Measurements from ENCODE around the gene B3GNT4. TPM values are rescaled to one million over a fixed set of nuclear protein-coding genes. Genes with fewer than 3 reads are reported as not detected.

B3GNT4 gene
- total RNA-seq, 2 experiments from 2014 or later = not detected

DNA sequence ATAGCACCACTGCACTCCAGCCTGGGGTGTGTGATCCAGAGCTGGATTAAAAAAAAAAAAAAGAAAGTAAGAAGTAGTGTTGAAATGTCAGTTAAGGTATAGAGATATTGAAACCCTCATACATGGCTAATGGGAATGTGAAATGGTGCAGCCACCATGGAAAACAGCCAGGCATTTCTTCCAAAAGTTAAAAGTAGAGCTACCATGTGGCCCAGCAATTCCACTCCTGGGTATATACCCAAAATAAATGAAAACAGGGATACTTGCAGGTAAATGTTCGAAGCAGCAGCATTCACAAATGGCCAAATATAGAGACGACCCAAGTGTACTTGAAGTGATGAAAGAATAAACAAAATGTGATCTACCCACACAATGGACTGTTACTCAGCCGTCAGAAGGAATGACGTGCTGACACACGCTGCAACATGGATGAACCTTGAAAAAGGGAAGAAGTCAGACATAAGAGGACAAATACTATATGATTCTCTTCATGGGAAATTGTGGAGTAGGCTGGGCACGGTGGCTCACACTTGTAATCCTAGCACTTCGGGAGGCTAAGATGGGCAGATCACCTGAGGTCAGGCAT lies 44.7 kb upstream of the B3GNT4 start:
- intact Hi-C loops (cut with micrococcal nuclease; ENCODE audit: unreplicated experiment) = no loop called here
- POLR2A ChIA-PET = no interaction called here

GRCh38 chr12:122159882-122160281 lies 43.6 kb upstream of the B3GNT4 start:
- no peaks in the 10 kb centered on the region for H3K9me2 ChIP-seq (ENCODE audit: insufficient read depth, low read length)
- BruUV-seq (replicated peaks) = no TSS peak
- intact Hi-C loops (cut with micrococcal nuclease; ENCODE audit: unreplicated experiment) = no loop called here

More for the DNA sequence above, 44.7 kb upstream of the B3GNT4 start:
- no peaks in the 10 kb centered on the region for H3K4me1 ChIP-seq (ENCODE audit: insufficient read depth, low read length, poor library complexity, severe bottlenecking)
- BruUV-seq (replicated peaks) = no TSS peak
- CTCF ChIA-PET (ENCODE audit: unreplicated experiment) = no interaction called here
- no peaks in the 10 kb centered on the region for H3K9me2 ChIP-seq (ENCODE audit: insufficient read depth, low read length)
- no peak overlapping the region for H3K4me3 ChIP-seq (ENCODE audit: low read depth, low read length, poor library complexity, severe bottlenecking)
- no peaks in the 10 kb centered on the region for H3K36me3 ChIP-seq (ENCODE audit: insufficient read depth, low read length)
- no peak for DNase-seq (ENCODE audit: low spot score)
- no peak overlapping the region for H3K27ac ChIP-seq (ENCODE audit: low read depth, low read length, poor library complexity, severe bottlenecking)
- H4K20me1 ChIP-seq (ENCODE audit: insufficient read depth, low read length) = no peaks in the 10 kb centered on the region
- H3K79me2 ChIP-seq (ENCODE audit: insufficient read depth, low read depth, low read length) = no peaks in the 10 kb centered on the region
- no peak overlapping the region for H3K4me2 ChIP-seq (ENCODE audit: low read length)
- TF ChIP-seq EZH2phosphoT487 (IDR thresholded peaks at IDR 0.05; ENCODE audit: borderline replicate concordance, low read depth, low read length) = no peak
- TF ChIP-seq, protein P1, sequence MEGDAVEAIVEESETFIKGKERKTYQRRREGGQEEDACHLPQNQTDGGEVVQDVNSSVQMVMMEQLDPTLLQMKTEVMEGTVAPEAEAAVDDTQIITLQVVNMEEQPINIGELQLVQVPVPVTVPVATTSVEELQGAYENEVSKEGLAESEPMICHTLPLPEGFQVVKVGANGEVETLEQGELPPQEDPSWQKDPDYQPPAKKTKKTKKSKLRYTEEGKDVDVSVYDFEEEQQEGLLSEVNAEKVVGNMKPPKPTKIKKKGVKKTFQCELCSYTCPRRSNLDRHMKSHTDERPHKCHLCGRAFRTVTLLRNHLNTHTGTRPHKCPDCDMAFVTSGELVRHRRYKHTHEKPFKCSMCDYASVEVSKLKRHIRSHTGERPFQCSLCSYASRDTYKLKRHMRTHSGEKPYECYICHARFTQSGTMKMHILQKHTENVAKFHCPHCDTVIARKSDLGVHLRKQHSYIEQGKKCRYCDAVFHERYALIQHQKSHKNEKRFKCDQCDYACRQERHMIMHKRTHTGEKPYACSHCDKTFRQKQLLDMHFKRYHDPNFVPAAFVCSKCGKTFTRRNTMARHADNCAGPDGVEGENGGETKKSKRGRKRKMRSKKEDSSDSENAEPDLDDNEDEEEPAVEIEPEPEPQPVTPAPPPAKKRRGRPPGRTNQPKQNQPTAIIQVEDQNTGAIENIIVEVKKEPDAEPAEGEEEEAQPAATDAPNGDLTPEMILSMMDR (conservative IDR thresholded peaks at IDR 0.05; ENCODE audit: low read length) = no peak
- H3K9me3 ChIP-seq (ENCODE audit: low read length) = no peaks in the 10 kb centered on the region
- no peak overlapping the region for H2AFZ ChIP-seq (ENCODE audit: low read length)

DNA sequence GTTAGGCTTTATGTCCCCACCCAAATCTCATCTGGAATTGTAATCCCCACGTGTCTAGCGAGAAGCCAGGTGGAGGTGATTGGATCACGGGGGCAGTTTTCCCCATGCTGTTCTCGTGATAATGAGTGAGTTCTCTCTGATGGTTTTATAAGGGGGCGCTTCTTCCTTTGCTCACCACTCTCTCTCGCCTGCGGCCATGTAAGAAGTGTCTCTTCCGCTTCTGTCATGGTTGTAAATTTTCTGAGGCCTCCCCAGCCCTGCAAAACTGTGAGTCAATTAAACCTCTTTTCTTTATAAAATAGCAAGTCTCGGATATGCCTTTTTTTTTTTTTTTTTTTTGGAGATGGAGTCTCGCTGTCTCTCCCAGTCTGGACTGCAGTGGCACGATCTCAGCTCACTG lies 42.7 kb upstream of the B3GNT4 start:
- Histone ChIP-seq H3K27ac (ENCODE audit: low read depth, low read length, poor library complexity, severe bottlenecking) (no peak overlapping the region), H3K4me1 (ENCODE audit: insufficient read depth, low read length, poor library complexity, severe bottlenecking) (no peaks in the 10 kb centered on the region), H3K9me3 (ENCODE audit: low read length) (no peaks in the 10 kb centered on the region), H3K79me2 (ENCODE audit: insufficient read depth, low read depth, low read length) (no peaks in the 10 kb centered on the region), H3K36me3 (ENCODE audit: insufficient read depth, low read length) (no peaks in the 10 kb centered on the region), H4K20me1 (ENCODE audit: insufficient read depth, low read length) (no peaks in the 10 kb centered on the region), H2AFZ (ENCODE audit: low read length) (no peak overlapping the region), H3K9me2 (ENCODE audit: insufficient read depth, low read length) (no peaks in the 10 kb centered on the region), H3K4me3 (ENCODE audit: low read depth, low read length, poor library complexity, severe bottlenecking) (no peak overlapping the region), H3K4me2 (ENCODE audit: low read length) (no peak overlapping the region)
- no TSS peak for BruUV-seq (replicated peaks)
- intact Hi-C loops (cut with micrococcal nuclease; ENCODE audit: unreplicated experiment) = no loop called here
- ChIA-PET POLR2A (no interaction called here), CTCF (ENCODE audit: unreplicated experiment) (no interaction called here)
- DNase-seq (ENCODE audit: low spot score) = no peak
- TF ChIP-seq, protein P1 (conservative IDR thresholded peaks at IDR 0.05; ENCODE audit: low read length) = no peak
- TF ChIP-seq EZH2phosphoT487 (IDR thresholded peaks at IDR 0.05; ENCODE audit: borderline replicate concordance, low read depth, low read length) = no peak

More at GRCh38 chr12:122159882-122160281, 43.6 kb upstream of the B3GNT4 start:
- ChIA-PET POLR2A (no interaction called here), CTCF (ENCODE audit: unreplicated experiment) (no interaction called here)
- no peaks in the 10 kb centered on the region for H4K20me1 ChIP-seq (ENCODE audit: insufficient read depth, low read length)
- no peaks in the 10 kb centered on the region for H3K36me3 ChIP-seq (ENCODE audit: insufficient read depth, low read length)
- H3K4me3 ChIP-seq (ENCODE audit: low read depth, low read length, poor library complexity, severe bottlenecking) = no peak overlapping the region
- peak; percentile 23 for DNase-seq (ENCODE audit: low spot score)
- TF ChIP-seq, protein P1 (conservative IDR thresholded peaks at IDR 0.05; ENCODE audit: low read length) = peak; percentile 63
- TF ChIP-seq EZH2phosphoT487 (IDR thresholded peaks at IDR 0.05; ENCODE audit: borderline replicate concordance, low read depth, low read length) = no peak
- H3K9me3 ChIP-seq (ENCODE audit: low read length) = no peaks in the 10 kb centered on the region
- H3K4me2 ChIP-seq (ENCODE audit: low read length) = no peak overlapping the region
- H3K4me1 ChIP-seq (ENCODE audit: insufficient read depth, low read length, poor library complexity, severe bottlenecking) = no peaks in the 10 kb centered on the region
- no peak overlapping the region for H2AFZ ChIP-seq (ENCODE audit: low read length)
- no peak overlapping the region for H3K27ac ChIP-seq (ENCODE audit: low read depth, low read length, poor library complexity, severe bottlenecking)
- no peaks in the 10 kb centered on the region for H3K79me2 ChIP-seq (ENCODE audit: insufficient read depth, low read depth, low read length)

Measured in OCI-LY7 (cell line).